ENCODE measurements around the gene LIMS1.
A peak's percentile ranks its signal among the peaks of the same experiment; 100 is the strongest.

The LIMS1 gene

DNA sequence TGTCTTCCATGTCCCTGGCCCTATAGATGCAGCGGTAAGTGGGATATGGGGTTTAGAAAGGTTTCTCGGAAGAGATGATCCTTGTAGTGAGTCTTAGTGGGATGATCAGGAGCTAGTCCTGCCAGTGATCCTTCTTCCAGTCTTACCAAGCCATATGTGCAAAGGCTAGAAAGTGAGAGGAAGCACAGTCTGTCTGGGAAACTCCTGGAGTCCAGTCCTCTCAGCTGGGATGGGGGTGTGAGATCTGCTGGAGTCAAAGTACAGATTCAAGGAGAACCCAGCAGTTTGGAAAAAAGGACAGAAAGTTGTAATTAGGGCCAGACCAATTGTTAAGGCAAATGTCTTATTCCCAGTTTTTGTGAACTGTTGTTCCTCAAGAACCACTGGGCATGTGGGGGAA, 83.3 kb downstream of the LIMS1 start:
- DNase-seq, result no peak

DNA sequence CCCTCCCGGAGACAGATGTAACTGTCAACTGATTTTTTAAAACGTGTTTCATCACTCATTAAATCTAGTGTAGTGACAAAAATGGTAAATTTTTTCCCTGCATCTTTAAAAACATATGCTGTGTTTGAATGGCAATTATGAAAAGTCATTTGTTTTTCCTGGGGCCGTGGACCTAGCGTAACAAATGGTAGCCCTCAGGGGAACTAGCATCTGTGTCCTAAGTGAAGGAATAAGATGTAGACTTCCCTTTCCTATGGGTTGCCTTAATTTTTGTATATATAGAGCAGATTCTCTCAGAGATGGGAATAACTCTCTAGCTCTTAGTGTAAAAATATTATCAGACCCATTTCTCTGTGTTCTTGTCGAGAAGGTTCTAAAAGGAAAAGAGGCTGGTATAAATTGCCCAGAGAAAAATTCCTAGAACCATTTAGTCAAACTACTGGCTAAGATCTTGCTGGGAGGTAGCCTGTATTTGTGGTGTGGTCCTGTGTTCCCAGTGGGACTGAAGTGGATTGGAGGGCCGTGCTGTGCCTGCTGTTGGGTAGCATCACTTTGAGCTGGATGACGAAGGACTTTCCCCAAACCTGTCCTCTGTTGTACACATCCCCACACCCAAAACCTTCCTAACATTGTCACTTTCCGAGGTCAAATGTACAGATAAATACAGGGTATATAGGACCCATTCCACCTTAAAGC, 85.8 kb downstream of the LIMS1 start:
- DNase-seq, result no peak

- DNase-seq, result no peak
These were observed 86.4 kb downstream of the LIMS1 start for GRCh38 chr2:108620656-108621055.

DNA sequence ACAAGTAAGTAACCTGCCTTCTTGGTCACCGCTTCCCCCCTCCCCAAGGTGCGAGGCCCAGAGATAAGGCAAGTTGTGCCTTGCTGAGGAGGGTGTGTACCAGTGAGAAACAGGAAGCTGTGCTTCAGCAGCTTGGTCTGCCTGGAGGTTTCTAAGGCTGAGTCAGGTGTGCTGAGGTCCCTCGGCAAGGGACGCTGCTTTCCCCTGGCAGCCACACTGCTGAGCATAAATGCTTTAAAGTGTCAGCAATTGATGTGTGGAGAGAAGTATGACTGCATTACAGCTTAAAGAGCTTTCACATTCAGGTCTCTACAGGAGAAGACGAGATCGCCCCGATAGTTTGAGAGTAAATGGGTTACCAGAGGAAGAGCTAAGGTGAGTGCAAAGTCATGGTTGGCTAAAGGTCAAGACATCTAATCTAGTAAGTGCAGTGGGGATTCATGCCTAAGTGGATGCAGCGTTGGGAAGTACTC, 86.9 kb downstream of the LIMS1 start:
- DNase-seq, result peak; percentile 85

GRCh38 chr2:108621687-108622681, 87.7 kb downstream of the LIMS1 start:
- no peak for DNase-seq

DNA sequence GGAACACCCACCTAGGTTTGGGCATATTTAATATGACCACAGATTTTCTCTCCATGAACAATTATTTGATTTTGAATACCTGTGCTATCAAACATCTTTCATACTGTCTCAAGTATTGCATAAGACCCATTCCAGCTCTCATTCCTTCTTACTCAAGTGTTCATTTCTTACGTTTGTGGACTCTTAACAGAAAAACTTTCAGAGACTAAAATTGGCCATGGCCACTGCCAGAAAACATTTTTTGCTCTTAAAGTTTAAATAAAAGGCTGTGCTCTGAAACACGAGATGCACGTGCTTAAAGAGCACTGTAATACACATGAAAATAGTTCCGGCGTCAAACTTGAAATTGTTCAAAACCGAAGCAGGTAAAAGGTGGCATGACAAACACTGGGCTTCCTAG, 89.3 kb downstream of the LIMS1 start:
- no peak for DNase-seq

GRCh38 chr2:108625186-108625827, 91.0 kb downstream of the LIMS1 start:
- no peak for DNase-seq

GRCh38 chr2:108625828-108626195, 91.5 kb downstream of the LIMS1 start:
- no peak for DNase-seq

GRCh38 chr2:108626995-108627394, 92.7 kb downstream of the LIMS1 start:
- no peak for DNase-seq

DNA sequence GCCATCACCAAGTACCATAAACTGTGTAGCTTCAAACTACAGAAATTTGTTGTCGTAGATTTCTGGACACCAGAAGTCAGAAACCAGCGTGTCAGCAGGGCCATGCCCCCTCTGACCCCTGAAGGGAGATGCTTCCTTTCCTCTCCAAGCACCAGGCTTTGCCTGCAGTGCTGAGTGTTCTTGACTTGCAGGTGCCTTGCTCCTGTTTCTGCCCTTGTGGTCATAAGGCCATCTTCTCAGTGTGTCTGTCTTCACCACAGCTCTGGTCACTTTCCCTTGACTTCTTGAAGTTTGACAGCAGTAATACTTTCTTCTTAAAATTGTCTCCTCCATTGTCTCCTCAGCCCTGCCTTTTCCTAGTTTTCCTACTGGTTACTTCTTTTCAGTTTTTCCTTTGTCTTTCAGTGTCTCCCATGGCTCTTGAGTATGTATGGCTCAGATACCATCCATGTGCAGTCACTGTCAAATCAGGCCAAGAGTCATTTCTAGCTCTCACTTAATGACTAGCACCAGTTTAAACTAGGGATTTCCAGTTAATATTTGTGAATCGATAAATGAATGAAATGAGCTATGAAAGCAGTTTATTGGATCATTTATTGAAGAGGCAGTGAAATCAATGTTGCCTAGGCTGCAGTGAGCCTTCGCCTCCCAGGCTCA, 93.8 kb downstream of the LIMS1 start:
- no peak for DNase-seq

DNA sequence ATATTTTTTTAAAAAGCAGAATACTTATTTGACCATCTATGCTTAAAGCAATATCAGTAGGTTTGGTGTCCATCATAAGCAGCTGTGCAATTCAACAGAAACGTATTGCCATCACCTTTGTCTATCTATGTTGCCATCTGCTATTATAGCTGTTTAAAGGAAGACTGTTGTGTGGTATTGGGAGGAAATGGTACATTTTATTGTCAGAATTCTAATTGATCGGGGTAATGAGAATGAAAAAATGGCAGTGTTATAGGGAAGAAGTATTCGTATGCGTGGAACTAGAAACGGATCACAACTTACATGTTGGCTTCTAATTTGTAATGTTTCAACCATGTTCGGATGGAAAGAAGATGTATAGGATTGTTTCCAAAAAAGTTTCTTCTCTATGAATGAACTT, 94.7 kb downstream of the LIMS1 start:
- DNase-seq, result no peak

GRCh38 chr2:108629417-108629816, 95.1 kb downstream of the LIMS1 start:
- DNase-seq, result no peak

- no peak for DNase-seq
These were observed 96.5 kb downstream of the LIMS1 start for GRCh38 chr2:108630567-108631405.

GRCh38 chr2:108632332-108633160, 98.3 kb downstream of the LIMS1 start:
- no peak for DNase-seq

DNA sequence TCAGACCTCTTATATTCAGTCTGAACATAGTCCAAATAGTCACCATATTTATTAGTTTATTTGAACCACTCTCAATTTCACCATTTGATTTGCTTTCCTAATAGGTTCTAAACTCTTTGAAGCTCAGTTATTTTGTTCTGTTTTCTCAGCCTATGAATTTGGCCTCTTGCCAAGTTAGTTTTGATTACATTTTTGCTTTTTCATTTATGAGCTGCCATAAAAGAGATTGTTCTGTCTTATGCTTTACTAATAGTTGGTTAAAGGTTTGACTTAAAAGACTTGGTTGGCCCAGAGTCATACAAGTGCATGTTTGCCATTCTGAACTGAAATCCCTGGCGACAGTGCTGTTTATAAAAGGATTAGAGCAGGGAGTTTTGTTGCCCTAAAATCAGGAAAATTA, 99.1 kb downstream of the LIMS1 start:
- DNase-seq, result no peak

GRCh38 chr2:108634011-108634410, 99.7 kb downstream of the LIMS1 start:
- DNase-seq, result no peak

GRCh38 chr2:108634576-108635160, 100.4 kb downstream of the LIMS1 start:
- no peak for DNase-seq

DNA sequence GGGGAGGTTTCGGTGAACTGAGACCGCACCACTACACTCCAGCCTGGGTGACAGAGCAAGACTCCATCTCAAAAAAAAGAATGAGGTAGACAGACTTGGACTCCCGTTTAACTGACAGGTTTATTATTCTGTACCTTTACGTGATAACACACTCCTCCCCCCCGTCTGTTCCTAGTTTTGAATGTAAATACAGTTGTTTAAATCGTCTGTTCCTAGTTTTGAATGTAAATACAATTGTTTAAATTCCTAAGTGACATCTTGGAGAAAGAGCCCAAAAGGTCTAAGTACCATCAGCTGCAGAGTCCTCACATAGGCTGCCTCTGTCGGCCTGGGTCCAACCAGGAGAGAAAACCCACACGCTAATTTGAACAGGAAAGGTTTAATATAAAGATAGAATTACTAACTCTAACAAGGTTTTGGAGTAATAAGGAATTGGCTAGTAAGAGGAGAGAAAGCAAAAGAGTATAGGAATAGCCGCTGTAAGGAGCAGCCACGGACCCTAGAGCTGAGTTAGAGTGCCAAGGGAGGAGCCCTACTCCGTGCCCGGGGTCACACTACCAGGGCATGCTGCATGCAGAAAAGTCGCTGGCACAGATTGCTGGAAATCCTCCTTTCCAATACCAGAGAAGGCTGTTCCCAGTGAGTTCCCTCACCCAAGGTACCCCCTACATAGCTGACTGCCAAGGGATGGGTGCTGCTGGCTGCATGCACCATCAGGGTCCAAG, 101.5 kb downstream of the LIMS1 start:
- no peak for DNase-seq

DNA sequence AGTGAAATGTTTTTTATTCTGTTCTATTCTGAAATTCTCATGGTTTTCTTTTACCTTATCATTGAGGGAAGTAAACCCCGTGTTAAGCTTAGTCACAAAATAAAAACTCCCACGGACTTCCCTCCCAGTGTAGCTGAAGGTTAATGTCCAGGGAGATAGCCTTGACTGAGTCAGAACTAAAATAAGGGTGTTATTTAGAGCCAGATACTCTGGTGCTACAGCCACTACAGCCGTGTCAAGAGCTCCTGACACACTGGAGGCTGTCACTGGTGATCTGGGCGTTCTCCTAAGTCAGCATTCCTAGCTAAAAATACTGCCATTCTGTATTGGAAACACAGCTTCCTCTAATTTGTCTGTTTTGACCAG, 103.0 kb downstream of the LIMS1 start:
- DNase-seq, result no peak

GRCh38 chr2:108640731-108641130, 106.5 kb downstream of the LIMS1 start:
- no peak for DNase-seq

Measured in stimulated activated CD4-positive, alpha-beta T cell treated with anti-CD3 and anti-CD28 coated beads, Interleukin-1b, Interleukin-23, amount 100 ng/mL, for 48 hours (primary cell).